Measurements from ENCODE around the gene RASSF8.

Gene RASSF8

GRCh38 chr12:26128168-26128567 is 169.7 kb downstream of the RASSF8 start:
- no peak for DNase-seq

All from NCI-H1048 (cell line).